Fibroblast of villous mesenchyme (primary cell): ENCODE results near the gene FOXA1. TPM values are rescaled to one million over a fixed set of nuclear protein-coding genes. Genes with fewer than 3 reads are reported as not detected.

Experiments used
- DNase-seq: peaks from one replicate; pipeline ENCODE4 v3.0.0-alpha.2; 2010; ENCODE audit warnings: low read depth
- H3K4me3 ChIP-seq: 2 replicates; pipeline ENCODE4 v1.5.1; 2011; ENCODE audit warnings: low read depth, mild to moderate bottlenecking, low read length
- CTCF ChIP-seq: IDR thresholded peaks from 2 replicates; pipeline ENCODE4 v1.5.1; 2012; ENCODE audit warnings: low read depth, mild to moderate bottlenecking, low read length; ENCODE audit not compliant: insufficient read depth
- total RNA-seq: library from RNA; depleted of rRNA; stranded (reverse); fragments of >200 nt; gene quantifications from 2 replicates; pipeline ENCODE4 v1.2.3, GENCODE V29; 2012

Gene FOXA1
- total RNA-seq = 0.32 TPM in 1 of 2 replicates, not detected in the other

GRCh38 chr14:37594971-37595808, at the start of gene FOXA1, which contains the start of gene TTC6:
Gene FOXA1 (minus strand): TSS chr14:37595249. CDS start chr14:37594972, 277 bp downstream.
Gene TTC6 (plus strand): TSS chr14:37595629. CDS start chr14:37622065, 26,436 bp downstream.
- peak; percentile 27 for DNase-seq
- TF ChIP-seq CTCF = no peak
- peak within 1 kb of the TSS; percentile 65 for H3K4me3 ChIP-seq

GRCh38 chr14:37643701-37644100, 48.7 kb upstream of the FOXA1 start:
- H3K4me3 ChIP-seq = no peak overlapping the region
- DNase-seq = no peak
- no peak for TF ChIP-seq CTCF

- no peak for TF ChIP-seq CTCF
- no peak for DNase-seq
These were observed 47.1 kb upstream of the FOXA1 start for GRCh38 chr14:37642125-37642524.

GRCh38 chr14:37641117-37641516, 46.1 kb upstream of the FOXA1 start:
- no peak for TF ChIP-seq CTCF
- no peak overlapping the region for H3K4me3 ChIP-seq
- peak; percentile 20 for DNase-seq

More at GRCh38 chr14:37642125-37642524, 47.1 kb upstream of the FOXA1 start:
- H3K4me3 ChIP-seq = no peak overlapping the region

GRCh38 chr14:37638599-37638998, 43.5 kb upstream of the FOXA1 start:
- no peak overlapping the region for H3K4me3 ChIP-seq
- DNase-seq = no peak
- no peak for TF ChIP-seq CTCF

GRCh38 chr14:37637341-37637740, 42.3 kb upstream of the FOXA1 start:
- H3K4me3 ChIP-seq = no peak overlapping the region
- TF ChIP-seq CTCF = no peak
- DNase-seq = no peak
